NCI-H1436 treated with DMSO at 0.1 percent for 48 hours (cell line): ENCODE data around the gene PTEN.
"Not testable (repeated sequence)": the region's sequence is repeated elsewhere in the genome, so short reads cannot be mapped to it uniquely, and the experiment has no call there.

Source experiments
- DNase-seq: peaks from one replicate; lab custom pipeline; 2025; lab: John Stamatoyannopoulos, UW

PTEN gene

DNA sequence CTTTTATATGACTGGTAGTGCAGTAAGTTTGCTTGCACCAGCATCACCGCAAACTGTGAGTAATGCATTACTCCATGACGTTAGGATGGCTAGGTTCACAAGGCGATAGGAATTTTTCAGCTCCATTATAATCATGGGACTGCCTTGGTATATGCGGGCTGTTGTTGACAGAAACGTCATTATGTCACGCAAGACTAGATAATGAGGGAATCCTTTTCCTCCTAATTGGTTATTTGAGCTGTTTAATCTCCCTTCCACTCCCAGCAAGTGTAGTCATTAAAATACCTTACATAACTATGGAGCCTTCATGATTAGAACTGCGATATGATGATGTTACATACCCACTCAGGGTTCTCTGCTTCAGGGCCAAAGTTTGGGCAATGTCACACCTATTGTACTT lies 17.4 kb upstream of the PTEN start:
- no peak for DNase-seq

DNA sequence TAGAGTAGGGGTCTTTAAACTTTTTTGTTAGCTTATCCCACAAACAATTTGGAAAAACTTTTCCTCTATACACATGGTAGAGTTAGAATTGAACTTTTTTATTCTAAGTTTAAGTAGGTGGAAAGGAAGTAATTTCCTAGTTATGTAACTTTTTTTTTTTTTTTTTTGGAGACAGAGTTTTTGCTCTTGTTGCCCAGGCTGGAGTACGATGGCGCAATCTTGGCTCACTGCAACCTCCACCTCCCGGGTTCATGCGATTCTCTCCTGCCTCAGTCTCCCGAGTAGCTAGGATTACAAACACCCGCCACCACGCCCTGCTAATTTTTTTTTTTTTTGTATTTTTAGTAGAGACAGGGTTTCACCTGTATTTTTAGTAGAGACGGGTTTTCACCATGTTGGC lies 16.7 kb upstream of the PTEN start:
- not testable (repeated sequence) for DNase-seq

DNA sequence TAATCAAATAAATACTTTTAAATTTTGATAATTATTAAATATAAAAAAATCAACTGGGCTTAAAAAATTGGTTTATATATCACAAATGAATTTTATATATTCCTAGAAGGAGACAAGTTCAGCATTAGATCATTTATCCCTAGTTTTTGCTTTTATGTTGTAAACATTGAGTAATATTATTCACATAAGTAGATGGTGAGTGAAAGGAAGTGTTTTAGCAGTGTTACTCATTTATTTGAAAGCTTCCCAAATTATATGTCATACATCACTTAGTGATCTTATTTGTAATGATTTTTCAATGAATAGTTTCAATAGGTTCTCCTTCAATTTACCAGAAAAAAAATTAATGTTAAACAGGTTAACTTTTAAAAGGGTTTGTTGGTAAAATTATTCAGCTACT lies 15.9 kb upstream of the PTEN start:
- DNase-seq: no peak

DNA sequence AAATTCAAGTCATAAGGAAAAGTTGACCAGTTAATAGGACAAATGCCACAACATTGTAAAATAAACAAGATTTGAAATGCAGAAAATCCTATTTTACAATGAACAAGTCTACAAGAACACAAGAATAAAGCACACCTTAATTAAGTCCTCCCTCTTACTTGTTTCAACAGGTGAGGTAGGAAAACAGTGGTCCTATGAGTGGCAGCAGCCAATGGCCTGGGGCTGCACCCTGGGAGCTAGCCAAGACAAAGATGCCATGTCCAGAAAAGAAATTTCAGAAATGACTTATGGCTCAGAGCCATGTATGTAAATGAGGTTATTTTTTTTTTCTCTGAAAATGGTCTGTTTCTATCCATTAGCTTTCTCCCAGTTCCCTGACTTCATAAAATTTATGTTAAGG lies 14.4 kb upstream of the PTEN start:
- DNase-seq: no peak

DNA sequence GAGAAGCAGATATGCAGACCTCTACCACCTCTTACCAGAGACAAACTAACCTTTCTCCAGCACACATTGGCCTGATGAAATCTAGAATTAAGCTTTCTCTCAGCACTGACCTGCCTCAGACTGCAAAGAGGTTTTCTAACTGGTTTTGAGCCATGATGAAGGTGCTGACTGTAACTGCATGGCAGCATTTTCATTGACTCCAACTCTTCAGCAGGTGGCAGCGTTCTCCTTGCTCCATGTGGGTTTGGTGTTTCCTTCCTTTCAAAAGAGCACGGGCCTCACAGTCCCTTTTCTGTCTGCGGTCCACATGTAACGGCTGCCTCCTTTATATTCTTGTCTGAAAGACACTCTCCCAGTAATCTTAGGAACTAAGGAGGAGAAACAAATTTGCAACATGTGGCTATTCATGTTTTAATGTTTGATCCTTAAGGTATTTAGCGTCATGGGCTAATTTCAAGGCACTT lies 12.7 kb upstream of the PTEN start:
- no peak for DNase-seq

DNA sequence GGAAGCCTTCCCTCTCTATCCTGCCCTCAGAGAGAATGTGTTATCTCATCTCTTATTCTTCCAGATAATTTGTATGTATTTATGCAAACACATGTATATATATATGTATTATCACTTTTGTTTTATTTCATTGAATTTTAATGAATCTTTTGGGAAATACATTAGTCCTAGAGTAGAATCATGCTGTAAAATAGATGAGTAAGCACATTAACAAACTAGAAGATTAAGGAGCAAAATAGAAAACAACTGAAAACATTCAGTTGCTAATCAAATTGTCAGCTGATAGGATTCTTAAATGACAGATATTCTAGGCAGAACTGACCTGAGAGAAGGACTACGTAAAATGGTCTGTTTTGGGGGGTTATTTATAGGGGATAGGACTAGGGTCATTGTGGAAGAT lies 11.3 kb upstream of the PTEN start:
- DNase-seq: no peak

DNA sequence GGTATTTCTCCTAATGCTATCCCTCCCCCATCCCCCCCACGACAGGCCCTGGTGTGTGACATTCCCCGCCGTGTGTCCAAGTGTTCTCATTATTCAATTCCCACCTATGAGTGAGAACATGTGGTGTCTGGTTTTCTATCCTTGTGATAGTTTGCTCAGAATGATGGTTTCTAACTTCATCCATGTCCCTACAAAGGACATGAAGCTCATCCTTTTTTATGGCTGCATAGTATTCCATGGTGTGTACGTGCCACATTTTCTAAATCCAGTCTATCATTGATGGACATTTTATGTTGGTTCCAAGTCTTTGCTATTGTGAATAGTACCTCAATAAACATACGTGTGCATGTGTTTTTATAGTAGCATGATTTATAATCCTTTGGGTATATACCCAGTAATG lies 8.2 kb upstream of the PTEN start:
- DNase-seq: not testable (repeated sequence)

DNA sequence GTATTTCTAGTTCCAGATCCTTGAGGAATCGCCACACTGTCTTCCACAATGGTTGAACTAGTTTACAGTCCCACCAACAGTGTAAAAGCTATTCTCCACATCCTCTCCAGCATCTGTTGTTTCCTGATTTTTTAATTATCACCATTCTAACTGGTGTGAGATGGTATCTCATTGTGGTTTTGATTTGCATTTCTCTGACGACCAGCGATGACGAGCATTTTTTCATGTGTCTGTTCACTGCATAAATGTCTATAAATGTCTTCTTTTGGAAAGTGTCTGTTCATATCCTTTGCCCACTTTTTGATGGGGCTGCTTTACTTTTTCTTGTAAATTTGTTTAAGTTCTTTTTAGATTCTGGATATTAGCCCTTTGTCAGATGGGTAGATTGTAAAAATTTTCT lies 7.8 kb upstream of the PTEN start:
- not testable (repeated sequence) for DNase-seq

DNA sequence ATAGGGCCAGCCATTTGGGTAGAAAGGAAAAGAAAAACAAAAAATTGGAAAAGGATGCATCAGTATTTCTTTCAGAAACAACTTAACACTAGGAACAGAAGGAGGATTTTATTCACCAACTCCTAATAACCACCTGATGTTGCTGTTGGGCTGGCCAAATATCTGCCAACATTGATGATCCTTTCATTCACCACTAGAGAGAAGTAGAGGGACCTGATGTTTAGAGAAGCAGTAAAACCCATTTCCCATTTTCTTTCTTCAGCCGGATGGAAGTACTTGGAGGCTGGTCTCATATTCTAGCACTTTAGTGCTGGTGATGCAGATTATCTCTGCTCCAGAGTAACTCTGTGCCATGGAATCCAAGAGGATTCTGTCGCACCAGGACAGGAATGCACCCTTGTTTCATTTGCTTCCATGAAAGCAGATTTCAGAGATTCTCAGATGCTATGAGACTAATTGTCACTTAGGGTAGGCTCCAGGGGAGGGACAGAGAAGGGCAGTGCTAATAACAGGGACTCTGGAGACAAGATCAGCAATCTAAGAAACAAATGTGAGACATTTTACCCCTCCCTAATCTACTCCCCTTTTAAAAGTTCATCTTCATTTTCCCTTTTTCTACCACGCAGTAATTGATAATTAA lies 3.1 kb upstream of the PTEN start:
- peak; percentile 54 for DNase-seq

DNA sequence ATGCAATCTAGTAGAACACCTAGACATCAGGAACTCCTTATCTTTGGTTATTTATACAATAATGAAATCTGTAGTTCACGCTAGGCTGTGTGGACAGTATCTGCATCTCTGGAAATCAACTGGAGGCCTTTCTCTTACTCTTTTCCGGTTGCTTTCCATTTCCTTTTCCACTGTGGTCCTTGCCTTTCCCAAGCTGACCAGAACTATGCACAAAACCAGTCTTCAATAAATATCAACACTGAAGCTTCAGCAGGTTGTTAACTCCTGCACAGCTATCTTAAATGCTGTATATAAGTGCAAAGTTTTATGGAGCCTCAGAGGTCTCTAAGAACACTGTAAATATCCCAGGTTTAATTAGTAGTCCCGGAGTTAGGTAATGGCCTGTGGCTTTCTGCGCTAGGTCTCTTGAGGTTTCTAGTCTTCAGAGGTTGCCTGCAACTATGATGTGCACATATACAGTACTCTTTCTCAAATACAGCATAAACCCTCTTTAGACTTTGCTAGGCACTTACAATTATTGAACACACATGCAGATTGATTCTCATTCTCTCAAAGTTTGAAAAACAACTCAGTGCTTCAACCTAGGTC lies 2.5 kb upstream of the PTEN start:
- no peak for DNase-seq

DNA sequence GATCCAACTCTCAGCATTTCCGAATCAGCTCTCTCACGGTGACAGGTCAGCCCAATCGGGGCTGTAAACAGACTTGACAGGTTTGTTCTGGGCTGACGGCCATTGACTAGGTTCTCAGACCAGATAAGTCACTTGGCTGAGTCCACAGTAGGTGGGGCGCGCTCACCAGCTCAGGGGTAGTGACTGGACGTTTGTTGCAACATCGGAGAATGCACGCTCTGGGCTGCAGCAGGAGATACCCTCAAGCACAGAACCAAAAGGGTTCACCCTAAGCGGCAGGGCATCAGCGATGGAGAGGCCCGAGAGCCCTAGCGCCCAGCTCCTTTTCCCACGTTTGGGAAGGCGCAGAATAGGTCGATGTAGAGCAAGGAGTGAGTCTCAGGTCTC lies 1.9 kb upstream of the PTEN start:
- no peak for DNase-seq

DNA sequence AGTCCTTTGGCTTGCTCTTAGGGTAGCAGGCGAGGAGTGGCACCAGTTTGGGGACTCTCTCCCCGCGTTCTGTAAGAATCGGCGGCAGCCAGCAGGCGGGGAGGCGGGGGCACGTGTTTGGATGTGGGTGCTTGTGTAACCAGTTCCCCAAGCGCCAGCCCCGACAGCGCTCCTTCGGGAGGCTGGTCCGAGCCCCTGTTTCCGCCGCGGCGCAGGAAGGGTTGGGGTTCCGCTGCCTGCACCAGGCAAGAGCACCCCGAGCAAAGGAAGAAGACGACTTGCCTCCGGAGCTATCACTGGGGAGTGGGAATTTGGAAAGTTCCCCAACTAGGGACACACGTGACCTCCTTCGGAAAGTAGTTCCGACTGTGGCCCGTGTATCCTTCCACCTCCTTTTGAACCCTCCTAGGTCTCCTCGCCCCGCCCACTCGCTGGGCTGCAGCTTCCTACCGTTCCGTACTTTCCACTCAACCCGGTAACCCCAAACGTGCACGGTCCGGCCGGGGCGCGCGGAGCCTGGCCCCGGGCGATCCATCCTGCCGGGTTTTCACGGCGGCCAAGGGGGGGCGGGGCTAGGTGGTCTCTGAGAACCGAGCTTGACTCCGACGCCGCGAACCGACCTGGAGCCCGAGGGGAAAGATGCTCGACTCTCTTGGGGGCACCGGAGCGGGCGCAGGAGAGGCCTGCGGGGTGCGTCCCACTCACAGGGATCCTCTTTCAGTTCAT lies 1.3 kb upstream of the PTEN start:
- DNase-seq: peak; percentile 81

DNA sequence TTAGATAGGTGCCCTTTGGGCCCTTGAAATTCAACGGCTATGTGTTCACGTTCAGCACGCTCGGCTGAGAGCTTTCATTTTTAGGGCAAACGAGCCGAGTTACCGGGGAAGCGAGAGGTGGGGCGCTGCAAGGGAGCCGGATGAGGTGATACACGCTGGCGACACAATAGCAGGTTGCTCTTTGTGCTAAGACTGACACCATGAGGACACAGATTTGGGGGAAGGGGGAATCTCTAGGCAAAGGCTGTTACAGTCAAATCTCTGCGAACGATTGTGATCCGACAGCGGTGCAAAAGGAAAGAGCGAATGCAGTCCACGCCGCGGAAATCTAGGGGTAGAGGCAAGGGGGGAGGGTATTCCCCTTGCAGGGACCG lies 759 bp upstream of the PTEN start:
- no peak for DNase-seq

DNA sequence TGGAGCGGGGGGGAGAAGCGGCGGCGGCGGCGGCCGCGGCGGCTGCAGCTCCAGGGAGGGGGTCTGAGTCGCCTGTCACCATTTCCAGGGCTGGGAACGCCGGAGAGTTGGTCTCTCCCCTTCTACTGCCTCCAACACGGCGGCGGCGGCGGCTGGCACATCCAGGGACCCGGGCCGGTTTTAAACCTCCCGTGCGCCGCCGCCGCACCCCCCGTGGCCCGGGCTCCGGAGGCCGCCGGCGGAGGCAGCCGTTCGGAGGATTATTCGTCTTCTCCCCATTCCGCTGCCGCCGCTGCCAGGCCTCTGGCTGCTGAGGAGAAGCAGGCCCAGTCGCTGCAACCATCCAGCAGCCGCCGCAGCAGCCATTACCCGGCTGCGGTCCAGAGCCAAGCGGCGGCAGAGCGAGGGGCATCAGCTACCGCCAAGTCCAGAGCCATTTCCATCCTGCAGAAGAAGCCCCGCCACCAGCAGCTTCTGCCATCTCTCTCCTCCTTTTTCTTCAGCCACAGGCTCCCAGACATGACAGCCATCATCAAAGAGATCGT lies 598 bp downstream of the PTEN start:
- not testable (repeated sequence) for DNase-seq

DNA sequence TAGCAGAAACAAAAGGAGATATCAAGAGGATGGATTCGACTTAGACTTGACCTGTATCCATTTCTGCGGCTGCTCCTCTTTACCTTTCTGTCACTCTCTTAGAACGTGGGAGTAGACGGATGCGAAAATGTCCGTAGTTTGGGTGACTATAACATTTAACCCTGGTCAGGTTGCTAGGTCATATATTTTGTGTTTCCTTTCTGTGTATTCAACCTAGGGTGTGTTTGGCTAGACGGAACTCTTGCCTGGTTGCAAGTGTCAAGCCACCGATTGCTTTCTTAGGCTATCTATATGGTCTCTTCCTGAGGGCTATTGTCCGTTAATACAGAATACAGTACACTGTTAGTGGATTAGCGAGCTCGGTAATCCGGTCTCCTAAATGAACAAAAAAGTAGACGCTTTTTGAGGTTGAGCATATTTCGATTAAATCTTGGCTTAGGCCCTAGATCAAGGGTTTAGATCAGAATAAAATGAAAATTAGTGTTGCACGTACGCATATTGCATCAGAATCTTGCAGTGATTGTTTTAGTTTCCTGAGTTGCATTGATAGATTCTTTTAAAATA lies 1.2 kb downstream of the PTEN start:
- DNase-seq: no peak

DNA sequence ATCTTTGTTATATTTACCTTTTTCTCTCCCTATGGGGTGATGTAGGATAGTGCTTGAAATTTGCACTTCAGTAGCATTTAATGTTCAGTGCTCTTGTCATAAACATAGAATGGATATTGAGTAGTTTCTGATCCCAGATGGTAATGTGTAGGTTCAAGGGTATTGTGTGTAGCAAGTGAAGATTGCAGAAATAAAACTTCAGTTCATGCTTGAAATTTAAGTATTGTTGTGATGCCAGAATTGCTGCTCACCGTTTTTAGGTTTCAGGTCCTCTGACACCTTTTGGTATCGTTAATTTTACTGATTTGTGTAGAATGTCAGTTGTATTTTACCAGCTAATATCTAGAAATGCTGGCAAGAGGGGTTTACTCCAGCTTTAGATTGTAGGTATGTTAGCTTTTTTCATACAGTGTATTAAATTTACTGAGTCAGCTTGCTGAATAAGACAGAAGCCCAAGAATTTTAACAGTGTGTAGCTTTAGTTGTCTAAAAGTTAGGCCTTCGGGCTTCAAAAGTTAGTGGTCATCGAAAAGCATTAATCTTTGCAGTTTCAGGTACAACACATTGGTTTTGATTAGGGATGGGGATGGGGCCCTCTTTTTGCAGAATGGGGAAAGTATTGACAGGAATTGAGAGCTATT lies 1.9 kb downstream of the PTEN start:
- DNase-seq: no peak

DNA sequence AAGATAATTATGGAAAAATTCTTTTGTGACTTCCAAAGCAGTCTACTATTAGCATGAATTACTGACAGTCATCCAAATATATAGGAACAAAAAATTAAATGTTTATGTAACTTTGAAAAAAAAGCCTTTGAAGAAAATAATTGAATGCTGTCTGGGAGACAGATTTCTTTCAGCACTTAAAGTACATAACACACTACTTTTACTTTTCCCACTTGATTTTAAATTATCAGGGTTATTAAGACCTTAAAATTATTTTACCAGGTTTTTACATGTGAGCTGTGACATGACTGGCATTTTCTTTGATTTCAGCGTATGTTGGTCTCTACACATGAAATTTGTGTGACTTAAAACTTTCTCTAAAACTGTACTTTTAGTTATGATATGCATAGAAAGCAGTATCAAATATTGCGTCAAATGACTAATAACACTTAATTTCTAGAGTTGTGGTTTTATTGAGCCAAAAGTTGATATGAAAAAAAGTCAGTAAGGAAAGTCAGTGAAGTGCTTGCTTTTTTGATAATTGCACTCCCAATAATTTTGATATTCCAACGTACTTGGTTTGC lies 3.1 kb downstream of the PTEN start:
- no peak for DNase-seq

DNA sequence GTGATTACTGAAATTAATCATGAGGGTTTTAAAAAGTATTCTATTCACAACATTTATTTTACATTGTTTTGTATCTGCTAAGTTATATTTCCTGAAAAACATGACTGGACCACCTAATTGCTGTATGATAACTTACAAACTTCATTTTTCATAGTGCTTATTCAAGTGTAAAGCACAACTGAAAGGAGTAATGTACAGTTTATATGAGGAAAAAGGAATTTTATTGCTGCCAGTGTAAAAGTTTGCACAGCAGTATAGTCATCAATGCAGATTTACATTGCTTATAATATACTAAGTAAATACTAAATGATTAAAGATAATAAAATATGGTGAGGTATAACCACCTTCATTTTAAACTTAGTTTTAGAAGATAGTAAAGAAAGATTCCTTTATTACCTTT lies 4.0 kb downstream of the PTEN start:
- DNase-seq: no peak

DNA sequence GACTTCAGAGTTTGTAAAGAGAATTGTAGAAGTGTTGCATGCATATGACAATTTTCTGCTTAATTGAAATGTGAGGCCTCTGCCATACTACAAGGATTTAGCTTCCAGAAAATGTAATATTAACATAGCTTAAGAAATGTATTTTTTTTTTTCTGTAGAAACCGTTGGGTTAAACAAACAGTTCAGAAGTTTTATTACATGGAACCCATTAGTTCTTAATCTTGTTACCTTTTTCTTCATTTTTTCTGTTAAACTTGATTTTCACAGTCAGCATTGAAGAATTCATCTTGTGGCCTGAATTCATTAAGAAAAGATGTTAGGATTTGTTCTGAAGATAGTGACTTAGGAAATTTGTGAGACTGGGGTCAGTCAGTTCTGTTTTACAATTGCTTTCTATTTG lies 4.9 kb downstream of the PTEN start:
- DNase-seq: no peak

DNA sequence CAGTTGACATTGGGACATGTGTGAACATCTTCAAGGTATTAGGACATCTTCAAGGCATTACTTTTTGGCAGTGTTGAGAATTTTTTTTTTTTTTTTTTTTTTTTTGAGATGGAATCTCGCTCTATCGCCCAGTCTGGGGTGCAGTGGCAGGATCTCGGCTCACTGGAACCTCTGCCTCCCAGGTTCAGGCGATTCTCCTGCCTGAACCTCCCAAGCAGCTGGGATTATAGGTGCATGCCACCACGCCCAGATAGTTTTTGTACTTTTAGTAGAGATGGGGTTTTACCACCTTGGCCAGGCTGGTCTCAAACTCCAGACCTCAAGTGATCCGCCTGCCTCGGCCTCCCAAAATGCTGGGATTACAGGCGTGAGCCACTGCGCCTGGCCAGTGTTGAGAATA lies 5.7 kb downstream of the PTEN start:
- not testable (repeated sequence) for DNase-seq

DNA sequence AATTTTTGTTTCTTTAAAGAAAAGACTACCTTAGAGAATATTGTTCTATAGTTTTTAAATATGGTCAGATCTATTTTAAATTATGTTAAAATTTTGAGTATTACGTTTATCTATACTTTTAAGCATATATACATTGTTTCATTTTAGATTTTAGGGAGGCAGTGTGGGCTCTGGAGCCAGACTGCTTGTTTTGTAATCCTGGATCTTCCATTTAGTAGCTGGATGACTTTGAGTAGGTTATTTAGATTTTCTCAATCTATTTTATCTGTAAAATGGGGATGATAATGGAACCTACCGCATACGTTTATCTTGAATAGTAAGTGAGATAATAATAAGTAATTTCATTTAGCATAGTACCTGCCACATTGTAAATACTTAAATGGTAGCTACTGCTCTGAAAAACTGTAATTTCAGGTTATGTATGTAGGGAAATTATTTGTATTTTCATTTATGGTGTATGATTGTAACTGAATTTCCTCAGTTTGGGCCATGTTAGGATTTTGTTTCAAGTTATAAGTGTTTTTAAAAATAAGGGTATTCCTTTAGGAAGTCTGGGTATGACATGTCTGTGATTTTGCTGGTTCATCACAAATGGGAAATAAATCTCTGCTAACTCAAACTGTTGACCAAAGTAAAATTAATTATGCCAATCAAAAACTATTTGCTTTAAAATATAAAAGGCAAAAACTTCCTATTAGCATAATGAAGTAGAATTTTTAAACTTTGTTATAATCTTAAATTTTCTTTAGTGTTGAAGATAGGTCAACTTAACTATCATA lies 6.5 kb downstream of the PTEN start:
- DNase-seq: no peak
